Measurements from ENCODE around the gene GATC. TPM values are rescaled to one million over a fixed set of nuclear protein-coding genes. Genes with fewer than 3 reads are reported as not detected.
"Not testable (repeated sequence)": the region's sequence is repeated elsewhere in the genome, so short reads cannot be mapped to it uniquely, and the experiment has no call there.

Gene GATC
- total RNA-seq, 1 experiment from 2014 or later: 22.3 TPM

DNA sequence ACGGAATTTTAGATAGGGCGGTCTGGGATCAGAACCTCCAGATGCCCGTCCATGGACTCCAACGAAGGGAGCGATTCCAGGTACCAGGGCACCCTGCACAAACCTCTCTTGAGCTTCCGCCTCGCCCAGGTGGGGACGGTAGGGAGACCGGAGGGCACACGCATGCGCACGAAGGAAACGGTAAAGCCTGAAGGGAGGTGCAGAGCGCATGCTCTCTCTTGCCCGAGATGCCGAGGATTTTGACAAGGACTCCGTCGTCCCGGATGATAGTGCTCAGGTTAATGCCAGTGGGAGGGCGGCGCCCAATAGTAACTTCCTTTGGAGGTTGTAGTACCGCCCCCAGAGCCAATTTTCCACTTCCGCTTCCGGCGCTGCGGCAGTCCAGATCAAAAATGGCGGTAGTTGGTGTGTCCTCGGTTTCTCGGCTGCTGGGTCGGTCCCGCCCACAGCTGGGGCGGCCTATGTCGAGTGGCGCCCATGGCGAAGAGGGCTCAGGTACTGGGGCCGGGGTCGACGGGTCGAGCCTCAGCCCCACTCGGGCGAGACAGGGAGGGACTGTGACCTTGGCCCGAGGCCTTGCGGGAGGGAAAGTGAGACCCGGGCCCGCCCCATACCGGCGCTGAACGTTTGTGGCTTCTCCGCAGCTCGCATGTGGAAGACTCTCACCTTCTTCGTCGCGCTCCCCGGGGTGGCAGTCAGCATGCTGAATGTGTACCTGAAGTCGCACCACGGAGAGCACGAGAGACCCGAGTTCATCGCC lies 8.3 kb upstream of the GATC start, which contains the start of gene COX6A1:
TSS of gene COX6A1 (plus strand) at position 379 of the 760 bp plus-strand sequence. CDS start at position 393, 14 bp downstream.
- peak; percentile 99 for DNase-seq (ENCODE audit: low spot score)

DNA sequence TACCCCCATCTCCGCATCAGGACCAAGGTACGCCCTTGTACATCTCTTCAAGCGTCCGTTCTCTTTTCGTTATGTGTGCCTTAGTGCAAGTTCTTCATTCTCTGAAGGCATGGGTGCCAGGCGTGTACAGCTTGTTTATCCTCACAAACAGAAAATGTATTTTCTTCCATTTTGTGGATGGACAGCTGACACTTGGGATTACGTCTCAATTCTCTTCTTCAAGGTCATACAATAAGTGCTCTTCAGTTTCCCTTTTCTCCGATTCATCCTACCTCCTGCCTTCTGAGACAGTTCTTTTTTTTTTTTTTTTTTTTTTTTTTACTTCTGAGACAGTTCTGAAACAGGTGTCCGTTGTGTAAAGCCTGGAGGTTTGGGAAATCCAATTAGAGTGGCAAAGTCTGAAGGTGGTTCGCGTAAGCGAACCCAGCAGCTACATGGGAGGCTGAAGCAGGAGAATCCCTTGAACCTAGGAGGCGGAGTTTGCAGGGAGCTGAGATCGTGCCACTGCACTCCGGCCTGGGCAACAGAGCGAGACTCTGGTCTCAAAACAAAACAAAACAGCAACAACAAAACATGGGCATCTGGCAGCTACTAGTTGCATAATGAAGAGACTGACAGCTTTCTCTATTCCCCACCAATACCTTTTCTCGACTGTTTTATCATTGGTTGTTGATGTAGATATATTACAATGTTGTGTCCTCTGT lies 7.6 kb upstream of the GATC start:
- DNase-seq (ENCODE audit: low spot score): no peak

DNA sequence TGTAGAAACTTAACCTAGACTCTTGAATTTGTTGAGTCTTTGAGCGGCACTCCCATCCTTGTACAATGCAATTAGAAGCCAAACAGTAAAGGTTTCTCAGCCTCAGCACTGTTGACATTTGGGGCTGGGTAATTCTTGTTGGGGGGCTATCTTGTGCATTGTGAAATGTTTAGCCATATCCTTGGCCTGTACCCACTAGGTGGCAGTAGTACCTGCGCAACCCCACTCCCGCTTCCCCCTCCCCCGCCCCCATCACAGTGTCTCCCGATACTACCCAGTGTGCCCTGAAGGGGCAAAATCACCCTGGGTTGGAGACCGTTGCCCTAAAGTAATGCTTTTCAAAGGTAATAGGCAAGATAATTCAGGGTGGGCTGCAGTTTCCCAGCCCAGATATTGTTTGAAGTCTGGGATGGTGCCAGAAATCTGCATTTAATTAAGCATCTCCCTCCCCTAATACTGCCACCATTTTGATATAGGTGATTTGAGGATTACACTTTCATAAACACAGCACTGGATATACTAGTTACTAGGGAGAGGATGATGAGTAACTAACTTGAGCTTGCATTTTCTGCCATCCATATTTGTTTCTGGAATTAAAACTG lies 6.5 kb upstream of the GATC start:
- peak; percentile 54 for DNase-seq (ENCODE audit: low spot score)

DNA sequence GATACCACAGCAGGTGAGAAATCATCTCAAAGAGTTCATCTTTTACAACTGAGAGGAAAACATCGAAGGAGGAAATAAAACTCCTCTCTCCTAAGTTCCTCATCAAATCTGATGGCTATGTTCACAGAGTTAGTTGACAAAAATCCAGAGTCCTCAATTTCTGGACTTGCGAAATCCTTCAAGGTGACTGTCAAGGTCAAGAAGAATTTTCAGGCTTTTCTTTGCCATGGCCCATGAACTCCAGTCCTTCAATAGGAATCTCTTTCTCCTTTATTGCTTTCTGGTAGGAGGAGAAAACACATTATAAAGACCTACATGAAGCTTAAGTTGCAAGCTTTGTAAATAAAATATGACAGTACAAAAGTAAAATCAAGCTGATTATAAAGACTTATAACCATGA lies 1.6 kb upstream of the GATC start:
- no peak for DNase-seq (ENCODE audit: low spot score)

DNA sequence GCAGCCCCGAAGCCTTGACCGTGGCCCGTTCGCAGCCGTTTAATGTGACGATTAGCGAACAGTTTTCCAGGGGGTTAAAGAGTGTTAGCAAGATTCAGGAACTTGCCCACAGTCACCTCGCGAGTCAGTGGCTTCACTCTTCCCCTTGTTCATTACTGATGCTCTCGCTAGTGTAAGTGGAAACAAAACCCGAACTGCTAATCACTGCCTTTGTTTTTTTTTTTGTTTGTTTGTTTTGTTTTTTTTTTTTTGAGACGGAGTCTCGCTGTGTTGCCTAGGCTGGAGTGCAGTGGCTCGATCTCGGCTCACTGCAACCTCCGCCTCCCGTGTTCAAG lies 567 bp downstream of the GATC start:
- not testable (repeated sequence) for DNase-seq (ENCODE audit: low spot score)

DNA sequence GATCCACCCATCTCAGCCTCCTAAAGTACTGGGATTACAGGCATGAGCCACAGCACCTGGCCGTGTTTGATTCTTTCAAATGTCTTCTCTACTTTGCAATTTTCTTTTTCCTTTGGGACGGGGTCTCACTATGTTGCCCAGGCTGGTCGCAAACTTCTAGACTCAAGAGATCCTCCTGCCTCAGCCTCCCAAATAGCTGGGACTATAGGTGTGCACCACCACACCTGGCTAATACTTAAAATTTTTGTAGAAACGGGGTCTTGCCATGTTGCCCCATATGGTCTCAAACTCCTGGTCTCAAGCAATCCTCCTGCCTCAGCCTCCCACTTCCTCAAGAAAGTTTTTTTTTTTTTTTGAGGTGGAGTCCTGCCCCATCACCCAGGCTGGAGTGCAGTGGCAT lies 1.7 kb downstream of the GATC start:
- no peak for DNase-seq (ENCODE audit: low spot score)

DNA sequence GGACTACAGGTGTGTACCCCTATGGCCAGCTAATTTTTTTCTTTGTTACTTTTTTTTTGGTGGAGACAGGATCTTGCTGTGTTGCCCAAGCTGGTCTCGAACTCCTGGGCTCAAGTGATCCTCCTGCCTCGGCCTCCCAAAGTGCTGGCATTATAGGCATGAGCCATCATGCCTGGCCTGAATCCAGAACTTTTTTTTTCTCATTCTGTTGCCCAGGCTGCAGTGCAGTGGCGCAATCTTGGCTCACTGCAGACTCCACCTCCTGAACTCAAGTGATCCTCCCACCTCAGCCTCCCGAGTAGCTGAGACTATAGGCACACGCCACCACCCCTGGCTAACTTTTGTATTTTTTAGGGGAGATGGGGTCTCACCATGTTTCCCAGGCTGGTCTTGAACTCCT lies 6.3 kb downstream of the GATC start:
- not testable (repeated sequence) for DNase-seq (ENCODE audit: low spot score)

DNA sequence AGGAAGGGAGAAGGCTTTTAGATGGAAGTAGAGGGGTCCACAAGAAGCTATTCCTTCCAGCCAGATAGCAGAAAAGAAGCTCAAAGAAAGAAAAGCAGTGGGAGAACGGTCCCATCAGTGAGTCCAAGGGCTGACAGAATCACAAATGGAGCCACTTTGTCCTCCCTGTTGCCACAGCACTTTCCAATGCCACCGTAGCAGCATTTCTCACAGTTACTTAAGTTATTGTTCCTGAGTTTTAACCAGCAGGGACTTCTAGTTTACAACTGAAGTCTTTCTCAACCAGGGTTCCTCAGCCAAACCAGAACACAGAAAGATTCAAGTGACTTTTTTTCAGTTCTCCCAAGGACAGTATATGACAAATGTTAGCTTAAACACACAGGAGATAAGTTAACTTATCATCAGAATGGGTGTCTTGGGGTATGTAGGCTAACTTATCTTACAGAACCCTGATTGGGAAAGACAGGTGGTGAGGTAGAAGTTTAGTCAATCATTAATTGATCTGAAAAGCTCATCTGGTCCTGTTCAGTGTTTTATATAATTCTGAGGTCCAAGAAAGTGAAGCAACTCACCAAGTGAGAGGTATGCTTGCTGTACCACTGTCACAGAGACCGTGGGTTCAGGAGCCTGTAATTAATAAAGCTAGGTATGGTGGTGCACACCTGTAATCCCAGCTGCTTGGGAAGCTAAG lies 7.0 kb downstream of the GATC start:
- no peak for DNase-seq (ENCODE audit: low spot score)

DNA sequence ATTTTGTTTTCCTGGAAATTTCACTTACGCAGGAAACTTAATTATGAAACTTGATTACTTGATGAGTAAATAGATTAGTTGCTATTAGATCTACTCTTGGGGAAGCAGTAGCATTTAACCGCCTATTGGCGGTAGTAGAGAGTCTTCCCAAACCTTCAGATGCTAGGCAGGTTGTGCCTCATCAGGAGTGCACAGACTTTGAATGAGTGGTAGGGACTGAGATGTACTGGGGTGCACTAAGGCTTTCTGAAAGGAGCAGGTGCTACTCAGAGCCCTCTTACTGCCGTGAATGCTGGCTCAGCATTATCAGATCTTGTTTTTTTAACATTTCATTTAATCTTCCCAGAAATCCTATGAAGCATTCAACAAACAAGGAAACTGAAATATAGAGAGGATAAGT lies 7.7 kb downstream of the GATC start:
- no peak for DNase-seq (ENCODE audit: low spot score)

DNA sequence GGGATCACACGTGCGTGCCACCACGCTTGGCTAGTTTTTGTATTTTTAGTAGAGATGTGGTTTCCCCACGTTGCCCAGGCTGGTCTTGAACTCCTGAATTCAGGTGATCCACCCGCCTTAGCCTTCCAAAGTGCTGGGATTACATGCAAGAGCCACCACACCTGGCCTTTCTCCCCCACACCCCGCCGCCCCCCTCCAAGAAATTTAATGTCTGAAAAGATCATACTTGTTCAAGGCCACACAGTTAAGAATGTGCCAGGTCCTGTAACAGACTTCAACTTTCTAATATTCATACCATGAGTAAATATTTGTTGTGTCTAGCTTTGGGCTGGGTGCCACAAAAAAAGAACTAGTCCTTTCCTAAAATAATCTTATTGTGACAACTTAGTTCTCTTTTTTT lies 9.1 kb downstream of the GATC start:
- no peak for DNase-seq (ENCODE audit: low spot score)

DNA sequence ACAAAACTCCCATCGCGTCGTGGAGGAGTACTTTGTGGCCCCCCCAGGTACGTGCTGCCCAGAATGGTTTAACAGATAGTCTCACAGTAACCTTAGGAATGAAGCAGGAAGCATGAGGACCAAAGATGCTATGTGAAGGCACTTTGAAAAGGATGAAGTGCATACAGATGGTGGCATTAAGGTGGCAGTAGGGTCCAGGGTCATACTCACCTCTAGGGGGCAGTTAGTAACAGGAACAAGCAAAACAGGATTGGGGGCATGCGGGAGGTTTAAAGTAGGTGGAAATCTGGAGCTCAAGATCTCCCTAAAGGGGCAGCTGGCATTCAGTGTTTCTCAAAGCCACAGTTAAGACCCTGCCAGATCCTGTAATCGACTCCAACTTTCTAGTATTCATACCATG lies 10.9 kb downstream of the GATC start:
- no peak for DNase-seq (ENCODE audit: low spot score)

DNA sequence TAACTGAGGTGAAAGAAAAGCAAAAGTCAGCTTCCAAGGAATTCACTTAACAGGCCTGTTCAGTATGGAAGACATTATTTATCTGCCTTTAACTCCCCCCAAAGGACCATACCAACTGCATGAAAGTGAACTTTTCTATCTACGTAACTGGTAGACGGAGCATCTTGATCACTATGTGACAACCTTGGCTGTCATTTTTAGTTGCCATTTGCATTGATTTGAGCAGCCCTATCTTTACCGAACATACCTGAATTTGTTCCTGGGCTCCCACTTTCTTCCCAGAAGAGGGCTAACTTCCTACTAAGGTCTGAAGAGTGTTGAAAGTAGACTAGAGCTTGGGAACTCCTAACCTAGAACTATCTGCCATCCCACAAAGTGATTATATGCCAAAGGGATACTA lies 13.9 kb downstream of the GATC start:
- DNase-seq (ENCODE audit: low spot score): no peak

DNA sequence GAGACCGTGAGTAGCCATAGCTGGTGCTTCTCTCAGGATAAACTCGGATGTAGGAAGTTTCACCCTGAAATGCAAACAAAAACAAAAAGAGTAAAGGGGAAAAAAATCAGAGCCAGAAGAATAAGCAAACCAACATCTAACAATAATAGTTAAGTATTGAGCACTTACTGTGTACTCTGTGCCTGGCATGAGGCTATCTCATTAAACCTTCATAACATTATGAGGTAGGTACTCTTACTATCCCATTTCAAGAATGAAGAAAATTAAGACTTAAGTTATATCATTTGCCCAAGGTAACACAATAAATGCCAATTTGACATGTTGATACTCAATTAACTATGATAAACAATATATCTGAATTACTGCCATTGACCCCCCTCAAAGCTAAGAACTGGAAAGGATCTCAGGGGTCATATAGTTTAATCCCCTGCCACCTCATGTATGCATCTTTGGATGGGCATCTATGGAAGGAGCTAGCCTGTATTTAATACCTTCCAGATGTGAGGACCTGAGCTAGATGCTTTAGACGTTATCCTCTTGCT lies 15.9 kb downstream of the GATC start:
- DNase-seq (ENCODE audit: low spot score): no peak

DNA sequence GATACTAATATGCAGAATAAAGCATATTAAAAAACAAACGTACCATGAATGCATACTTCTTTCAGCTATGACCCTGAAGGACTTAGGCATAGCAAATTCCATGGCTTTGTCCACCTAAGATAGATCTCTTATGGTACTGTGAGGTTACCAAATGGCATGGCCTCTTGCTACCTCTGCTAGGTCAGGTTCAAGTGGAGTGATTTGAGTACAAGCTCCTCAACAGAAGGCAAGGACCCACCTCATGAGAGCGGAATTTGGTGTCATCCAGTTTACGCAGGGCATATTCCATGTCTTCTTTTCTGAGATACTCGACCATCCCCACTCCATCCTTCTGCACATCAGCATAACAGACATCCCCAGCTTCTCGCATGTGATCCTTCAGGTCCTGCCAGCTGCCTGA lies 17.5 kb downstream of the GATC start:
- DNase-seq (ENCODE audit: low spot score): no peak

DNA sequence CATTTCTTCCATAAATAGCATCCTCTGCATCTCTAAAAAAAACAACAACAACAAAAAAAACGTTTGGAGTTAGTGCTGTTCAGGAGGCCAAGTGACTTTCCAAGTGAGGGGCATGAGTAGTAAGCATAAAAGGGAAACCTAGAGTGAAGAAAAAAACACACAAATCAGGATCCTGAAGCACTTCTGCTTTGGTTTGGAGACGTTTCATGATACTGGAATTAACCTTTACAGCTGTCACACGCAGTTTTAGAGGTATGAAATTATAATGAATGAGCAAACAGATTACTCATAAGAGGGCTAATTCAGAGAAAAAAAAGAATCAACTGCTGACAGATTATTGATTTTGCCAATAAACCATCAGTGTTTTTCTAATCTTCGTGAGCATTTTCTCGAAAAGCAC lies 19.5 kb downstream of the GATC start:
- no peak for DNase-seq (ENCODE audit: low spot score)

DNA sequence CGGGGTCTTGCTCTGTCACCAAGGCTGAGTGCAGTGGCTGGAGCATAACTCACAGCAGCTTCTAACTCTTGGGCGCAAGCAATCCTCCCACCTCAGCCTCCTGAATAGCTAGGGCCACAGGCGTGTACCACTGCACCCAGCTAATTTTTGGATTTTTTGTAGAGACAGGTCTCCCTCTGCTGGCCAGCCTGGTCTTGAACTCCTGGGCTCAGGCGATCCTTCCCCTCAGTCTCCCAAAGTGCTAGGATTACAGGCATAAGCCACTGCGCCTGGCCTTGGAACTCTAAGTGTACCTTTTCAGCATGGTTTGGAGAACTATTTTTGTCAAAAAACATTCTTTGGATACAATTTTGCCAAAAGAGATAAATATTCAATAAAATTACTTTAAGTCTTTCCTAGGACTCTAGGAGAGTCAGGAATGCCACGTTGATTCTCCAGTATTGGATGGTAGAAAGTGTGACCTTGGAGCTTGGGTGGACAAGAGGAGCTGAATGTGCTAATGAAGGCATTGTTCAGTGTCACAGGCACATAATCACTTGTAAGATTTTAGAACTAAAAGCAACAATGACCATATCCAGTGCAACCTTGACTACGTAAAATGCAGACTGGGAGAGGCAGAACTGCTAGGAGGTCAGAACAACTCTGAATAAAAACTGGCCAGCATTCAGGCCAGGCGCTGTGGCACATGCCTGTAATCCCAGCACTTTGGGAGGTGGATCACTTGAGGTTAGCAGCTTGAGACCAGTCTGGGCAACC lies 20.5 kb downstream of the GATC start:
- no peak for DNase-seq (ENCODE audit: low spot score)

DNA sequence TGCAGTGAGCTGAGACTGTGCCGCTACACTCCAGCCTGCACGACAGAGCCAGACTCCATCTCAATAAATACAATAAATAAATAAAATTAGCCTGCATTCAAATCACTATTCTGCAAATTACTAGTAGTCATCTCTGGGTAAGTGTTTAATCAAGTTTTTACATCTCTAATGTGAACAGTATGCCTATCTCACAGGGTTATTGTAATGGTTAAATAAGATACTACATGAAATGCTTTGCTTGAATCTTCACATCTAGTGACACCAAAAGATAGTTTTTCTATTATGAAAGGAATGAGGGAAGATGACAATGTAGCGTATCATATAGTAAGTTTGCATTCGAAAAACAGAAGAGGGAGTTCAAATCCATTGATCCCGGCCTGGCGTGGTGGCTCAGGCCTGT lies 21.2 kb downstream of the GATC start:
- no peak for DNase-seq (ENCODE audit: low spot score)

DNA sequence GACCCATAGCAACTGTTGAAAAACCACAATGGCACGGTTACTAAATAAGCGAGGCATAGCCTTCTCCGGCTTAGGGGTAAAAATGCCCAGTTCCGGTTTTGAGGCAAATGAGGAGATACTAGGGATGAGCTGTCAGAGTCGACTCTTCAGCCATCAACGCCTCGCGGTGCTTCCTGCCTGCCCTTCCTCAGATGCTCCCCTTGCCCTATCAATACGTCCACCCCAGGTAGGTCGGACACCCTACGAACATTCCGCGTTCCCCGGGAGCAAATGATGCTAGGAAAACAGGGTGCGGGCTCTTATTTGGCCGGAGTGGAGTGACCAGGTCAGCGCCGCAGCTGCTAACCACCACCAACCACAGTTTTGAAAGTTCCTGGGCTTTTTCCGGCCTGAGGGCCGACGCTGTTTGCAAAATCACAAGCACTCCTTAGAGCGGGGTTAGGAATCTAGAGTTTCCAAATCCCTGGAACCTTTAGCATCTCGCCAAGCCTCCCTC lies 22.1 kb downstream of the GATC start:
- DNase-seq (ENCODE audit: low spot score): peak; percentile 39

DNA sequence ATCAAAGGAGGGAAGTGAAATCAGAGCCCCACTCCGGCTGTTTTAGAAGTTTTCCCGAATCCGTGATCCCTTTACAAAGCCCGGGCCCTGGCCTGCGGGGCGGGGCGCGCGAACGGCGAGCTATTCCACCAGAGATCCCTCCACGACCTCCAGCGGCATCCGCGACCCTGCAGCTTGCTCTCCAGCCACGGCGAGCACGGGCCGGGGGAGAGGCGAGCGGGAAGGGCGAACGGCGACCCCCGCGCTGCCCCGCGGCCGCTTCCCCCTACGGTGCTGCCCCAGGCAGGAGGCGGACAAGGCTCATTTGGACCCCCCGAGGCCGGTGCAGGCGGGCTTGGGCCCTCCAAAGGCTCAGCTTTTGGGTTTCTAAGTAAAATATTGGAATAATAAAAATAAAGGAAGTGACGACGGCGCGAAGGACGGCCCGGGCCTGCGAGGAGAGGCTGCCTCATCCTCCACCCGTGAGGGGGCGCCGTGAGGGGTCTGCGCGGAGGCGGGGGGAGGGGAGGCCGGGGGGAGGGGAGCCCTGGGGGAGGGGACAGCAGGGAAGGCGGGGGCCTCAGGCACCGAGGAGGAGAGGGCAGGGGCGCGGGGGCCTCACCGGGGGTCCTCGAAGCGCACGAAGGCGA lies 22.7 kb downstream of the GATC start:
- DNase-seq (ENCODE audit: low spot score): no peak

DNA sequence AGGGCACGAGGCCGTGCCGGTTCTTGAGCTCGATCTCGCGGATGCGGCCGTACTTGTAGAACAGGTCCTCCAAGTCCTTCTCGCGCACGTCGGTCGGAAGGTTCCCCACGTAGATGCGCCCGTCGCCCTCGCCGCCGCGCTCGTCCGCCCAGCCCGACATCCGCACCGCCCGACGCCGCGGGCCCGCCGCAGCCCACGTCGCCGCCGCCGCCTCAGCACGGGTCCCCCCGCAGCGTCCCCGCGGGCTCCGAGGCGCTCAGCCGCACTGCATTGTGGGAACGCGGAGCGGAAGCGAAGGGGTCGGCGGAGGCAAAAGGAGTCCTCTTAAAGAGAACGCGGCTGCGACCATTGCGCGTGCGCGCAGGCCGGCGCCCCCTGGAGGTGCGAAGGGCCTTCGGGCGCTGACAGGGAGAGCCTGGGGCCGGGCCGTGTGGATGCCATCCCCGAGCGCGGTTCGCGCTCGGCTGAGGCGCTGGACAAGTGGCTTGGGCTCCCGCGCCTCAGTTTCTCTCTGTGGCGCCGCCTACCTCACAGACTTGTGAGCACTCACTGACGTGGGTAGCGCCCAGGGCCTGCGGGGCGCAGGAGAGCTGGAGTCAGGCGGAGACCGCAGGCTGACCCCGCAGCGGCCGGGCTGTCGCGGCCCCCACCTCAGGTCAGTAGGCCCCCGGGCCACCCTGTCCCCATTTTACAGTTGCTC lies 23.4 kb downstream of the GATC start, which contains the start of gene SRSF9:
TSS of gene SRSF9 (minus strand) at position 299 of the 700 bp plus-strand sequence. CDS start at position 160, 139 bp downstream.
- DNase-seq (ENCODE audit: low spot score): peak; percentile 86

All from A172 (cell line).